Ascending aorta (tissue), 2 donors: ENCODE data around the gene RILP. TPM values are rescaled to one million over a fixed set of nuclear protein-coding genes. Genes with fewer than 3 reads are reported as not detected.
"Not testable (repeated sequence)": the region's sequence is repeated elsewhere in the genome, so short reads cannot be mapped to it uniquely, and the experiment has no call there.

ENCODE experiments used
- DNase-seq, 2 donors: peaks; one replicate each; pipeline ENCODE4 v3.0.0-alpha.2; 2019; ENCODE audit warnings: low spot score in 2 of 2
- H3K27ac ChIP-seq, 2 donors: fragments of 200-600 bp; sonication (generic); one replicate each; pipeline ENCODE4 v1.5.1; 2016 to 2017; ENCODE audit warnings: mild to moderate bottlenecking in 1 of 2
- H3K27me3 ChIP-seq: fragments of 200-600 bp; sonication (generic); one replicate; pipeline ENCODE4 v1.5.1; 2017
- H3K36me3 ChIP-seq, 2 donors: fragments of 200-600 bp; sonication (generic); one replicate each; pipeline ENCODE4 v1.5.1; 2016
- H3K4me1 ChIP-seq, 2 donors: fragments of 200-600 bp; sonication (generic); one replicate each; pipeline ENCODE4 v1.5.1; 2016 to 2017; ENCODE audit warnings: mild to moderate bottlenecking in 1 of 2
- H3K4me3 ChIP-seq, 2 donors: fragments of 200-600 bp; sonication (generic); one replicate each; pipeline ENCODE4 v1.5.1; 2016 to 2017; ENCODE audit warnings: mild to moderate bottlenecking in 1 of 2
- H3K9me3 ChIP-seq, 2 donors: fragments of 200-600 bp; sonication (generic); one replicate each; pipeline ENCODE4 v1.5.1; 2016
- CTCF ChIP-seq, 3 experiments: fragments of 200-600 bp in 2 of 3; fragments of 450-650 bp in 1 of 3; sonication (generic) in 2 of 3; IDR thresholded peaks; one replicate each; pipeline ENCODE4 v1.5.1; 2016 to 2019; ENCODE audit warnings: antibody characterized with exemption in 3 of 3, mild to moderate bottlenecking in 1 of 3, moderate library complexity in 1 of 3
- intact Hi-C: fragments of 100-400 bp; cut with DNase I; formaldehyde crosslinking; loops from one replicate; pipeline ENCODE4 v1.15.1; 2023
- total RNA-seq: library from RNA; depleted of rRNA; stranded (reverse); fragments of >200 nt; gene quantifications from one replicate; pipeline ENCODE4 v1.1.0, GENCODE V29; 2016

RILP gene
- total RNA-seq, 1 donor from 2014 or later, result 103 TPM

- no peak overlapping the region for H3K27ac ChIP-seq
- H3K4me1 ChIP-seq, result peaks cover 0 to 16% of the 10 kb centered on the region in 2 donors
- peaks cover 18 to 24% of the 10 kb centered on the region in 2 donors for H3K36me3 ChIP-seq
- intact Hi-C loops, result no loop called here
- H3K9me3 ChIP-seq, result no peaks in the 10 kb centered on the region
- TF ChIP-seq CTCF (IDR thresholded peaks at IDR 0.05), result no peak
- H3K4me3 ChIP-seq, result no peak overlapping the region
- H3K27me3 ChIP-seq, result no peaks in the 10 kb centered on the region
- DNase-seq, result no peak
Measured at GRCh38 chr17:1686086-1686485, 36.4 kb upstream of the RILP start.

GRCh38 chr17:1684378-1685189 is 34.9 kb upstream of the RILP start, which contains the start of gene PRPF8:
PRPF8 (minus strand) TSS chr17:1684867; CDS start chr17:1684571, 296 bp downstream.
- H3K9me3 ChIP-seq, result no peaks in the 10 kb centered on the region
- peak; percentile 95 to 99 for DNase-seq
- H3K4me3 ChIP-seq, result peak within 1 kb of the TSS; percentile 71 to 90
- no peaks in the 10 kb centered on the region for H3K27me3 ChIP-seq
- intact Hi-C loops, result loop anchor here (1.0 to 2.0 kb wide), 3 partner anchors 26 to 56 kb away; partner anchors contain the start of genes RILP, SLC43A2 and TLCD2
- peak within 1 kb of the TSS; percentile 83 to 95 for H3K27ac ChIP-seq
- peaks cover 0 to 16% of the 10 kb centered on the region in 2 donors for H3K4me1 ChIP-seq
- TF ChIP-seq CTCF (IDR thresholded peaks at IDR 0.05), result no peak
- peaks cover 33 to 39% of the 10 kb centered on the region in 2 donors for H3K36me3 ChIP-seq

GRCh38 chr17:1683459-1683858 is 33.8 kb upstream of the RILP start:
- Histone ChIP-seq H3K27me3 (no peaks in the 10 kb centered on the region), H3K4me3 (peak overlapping the region; percentile 71 to 90), H3K27ac (peak overlapping the region; percentile 83 to 95), H3K9me3 (no peaks in the 10 kb centered on the region), H3K36me3 (peaks cover 44 to 50% of the 10 kb centered on the region in 2 donors), H3K4me1 (peaks cover 0 to 16% of the 10 kb centered on the region in 2 donors)
- no peak for DNase-seq
- intact Hi-C loops, result no loop called here
- TF ChIP-seq CTCF (IDR thresholded peaks at IDR 0.05), result no peak

- H3K9me3 ChIP-seq, result no peaks in the 10 kb centered on the region
- intact Hi-C loops, result no loop called here
- TF ChIP-seq CTCF (IDR thresholded peaks at IDR 0.05), result no peak
- no peaks in the 10 kb centered on the region for H3K27me3 ChIP-seq
- H3K36me3 ChIP-seq, result peaks cover 98 to 100% of the 10 kb centered on the region in 2 donors
- H3K4me3 ChIP-seq, result no peak overlapping the region
- no peaks in the 10 kb centered on the region for H3K4me1 ChIP-seq
- no peak overlapping the region for H3K27ac ChIP-seq
- no peak for DNase-seq
Measured at GRCh38 chr17:1676401-1676800, 26.7 kb upstream of the RILP start.

GRCh38 chr17:1673041-1673785 is 23.5 kb upstream of the RILP start:
- intact Hi-C loops, result no loop called here
- H3K27ac ChIP-seq, result no peak overlapping the region
- no peak for DNase-seq

GRCh38 chr17:1663934-1664333 is 14.3 kb upstream of the RILP start:
- H3K27ac ChIP-seq, H3K4me1 ChIP-seq, DNase-seq, H3K27me3 ChIP-seq, H3K4me3 ChIP-seq, intact Hi-C loops, H3K9me3 ChIP-seq: not testable (repeated sequence)
- peaks cover 72 to 90% of the 10 kb centered on the region in 2 donors for H3K36me3 ChIP-seq

More at GRCh38 chr17:1673041-1673785, 23.5 kb upstream of the RILP start:
- H3K36me3 ChIP-seq, result peaks cover 90 to 94% of the 10 kb centered on the region in 2 donors
- no peak overlapping the region for H3K4me3 ChIP-seq
- H3K4me1 ChIP-seq, result peaks cover 0 to 6% of the 10 kb centered on the region in 2 donors
- H3K9me3 ChIP-seq, result no peaks in the 10 kb centered on the region
- TF ChIP-seq CTCF (IDR thresholded peaks at IDR 0.05), result no peak
- no peaks in the 10 kb centered on the region for H3K27me3 ChIP-seq
